Loucy (cell line): ENCODE results near the gene GPER1.

ENCODE experiments used
- EZH2phosphoT487 ChIP-seq: fragments of 200-600 bp; IDR thresholded peaks from 2 replicates; pipeline ENCODE4 v1.6.1; 2018; ENCODE audit warnings: antibody characterized with exemption, mild to moderate bottlenecking, moderate library complexity, borderline replicate concordance
- TF ChIP-seq, protein P1 (sequence below): fragments of 200-600 bp; sonication (generic); conservative IDR thresholded peaks from 2 replicates; pipeline ENCODE4 v1.5.1; 2014; ENCODE audit warnings: mild to moderate bottlenecking, antibody characterized with exemption, low read length

GRCh38 chr7:1092161-1092632, 4.3 kb downstream of the GPER1 start:
- TF ChIP-seq, protein P1, sequence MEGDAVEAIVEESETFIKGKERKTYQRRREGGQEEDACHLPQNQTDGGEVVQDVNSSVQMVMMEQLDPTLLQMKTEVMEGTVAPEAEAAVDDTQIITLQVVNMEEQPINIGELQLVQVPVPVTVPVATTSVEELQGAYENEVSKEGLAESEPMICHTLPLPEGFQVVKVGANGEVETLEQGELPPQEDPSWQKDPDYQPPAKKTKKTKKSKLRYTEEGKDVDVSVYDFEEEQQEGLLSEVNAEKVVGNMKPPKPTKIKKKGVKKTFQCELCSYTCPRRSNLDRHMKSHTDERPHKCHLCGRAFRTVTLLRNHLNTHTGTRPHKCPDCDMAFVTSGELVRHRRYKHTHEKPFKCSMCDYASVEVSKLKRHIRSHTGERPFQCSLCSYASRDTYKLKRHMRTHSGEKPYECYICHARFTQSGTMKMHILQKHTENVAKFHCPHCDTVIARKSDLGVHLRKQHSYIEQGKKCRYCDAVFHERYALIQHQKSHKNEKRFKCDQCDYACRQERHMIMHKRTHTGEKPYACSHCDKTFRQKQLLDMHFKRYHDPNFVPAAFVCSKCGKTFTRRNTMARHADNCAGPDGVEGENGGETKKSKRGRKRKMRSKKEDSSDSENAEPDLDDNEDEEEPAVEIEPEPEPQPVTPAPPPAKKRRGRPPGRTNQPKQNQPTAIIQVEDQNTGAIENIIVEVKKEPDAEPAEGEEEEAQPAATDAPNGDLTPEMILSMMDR, result no peak
- no peak for TF ChIP-seq EZH2phosphoT487
